SIG-M5 treated with dmso at 0.1 percent for 504 hours (cell line): Measurements from ENCODE around the gene GAB3.
A peak's percentile ranks its signal among the peaks of the same experiment; 100 is the strongest.
"Not testable (repeated sequence)": the region's sequence is repeated elsewhere in the genome, so short reads cannot be mapped to it uniquely, and the experiment has no call there.

Source experiments
- DNase-seq: peaks from one replicate; lab custom pipeline; 2025; ENCODE audit not compliant: unreplicated experiment; lab: John Stamatoyannopoulos, UW

GAB3 gene

DNA sequence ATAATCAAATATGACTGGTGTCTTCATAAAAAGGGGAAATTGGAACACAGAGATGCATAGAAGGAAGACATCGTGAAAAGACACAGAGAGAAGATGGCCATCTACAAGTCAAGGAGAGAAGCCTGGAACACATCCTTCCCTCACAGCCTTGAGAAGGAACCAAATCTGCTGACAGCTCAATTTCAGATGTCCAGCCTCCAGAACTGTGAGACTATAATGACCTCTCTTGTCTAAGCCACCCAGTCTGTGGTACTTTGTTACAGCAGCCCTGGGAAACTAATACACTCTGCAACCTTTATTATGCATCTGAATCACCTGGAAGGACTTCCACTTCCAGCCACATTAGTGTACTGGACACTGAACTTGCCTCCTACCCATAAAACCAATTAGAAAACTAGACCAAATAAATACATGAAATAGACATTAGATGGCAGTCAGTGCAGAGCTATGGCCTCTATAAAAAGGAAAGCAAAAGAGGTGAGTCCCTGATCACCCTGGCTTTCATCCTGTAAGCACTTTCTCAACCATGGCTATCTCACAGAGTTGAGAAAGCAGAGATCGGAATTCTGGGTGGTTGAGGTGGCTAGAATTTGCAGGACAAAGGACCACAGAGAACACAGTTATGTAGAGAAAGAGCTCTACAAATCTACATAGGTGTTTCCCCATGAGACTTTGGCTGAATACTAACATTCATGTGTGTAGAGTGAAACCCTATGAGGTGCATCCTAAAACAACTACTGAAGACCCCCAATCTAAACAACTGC is 25.7 kb downstream of the GAB3 start:
- DNase-seq, result no peak

DNA sequence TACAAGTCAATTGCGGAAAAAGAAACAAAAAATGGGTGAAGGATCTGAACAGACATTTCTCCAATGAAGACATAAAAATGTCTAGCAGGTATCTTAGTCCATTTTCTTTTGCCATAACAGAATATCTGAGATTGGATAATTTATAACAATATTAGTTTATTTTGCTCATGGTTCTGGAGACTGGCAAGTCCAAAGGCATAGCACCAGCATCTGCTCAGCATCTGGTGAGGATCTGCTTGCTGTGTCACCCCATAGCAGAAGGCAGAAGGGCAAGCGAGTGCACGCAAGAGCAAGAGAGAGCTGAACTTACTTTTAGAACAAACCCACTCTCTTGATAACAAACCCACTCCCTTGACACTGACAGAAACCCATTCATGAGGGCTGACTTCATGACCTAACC is 29.7 kb downstream of the GAB3 start:
- DNase-seq, result no peak

GRCh38 chrX:154720067-154720466 is 30.8 kb downstream of the GAB3 start:
- no peak for DNase-seq

DNA sequence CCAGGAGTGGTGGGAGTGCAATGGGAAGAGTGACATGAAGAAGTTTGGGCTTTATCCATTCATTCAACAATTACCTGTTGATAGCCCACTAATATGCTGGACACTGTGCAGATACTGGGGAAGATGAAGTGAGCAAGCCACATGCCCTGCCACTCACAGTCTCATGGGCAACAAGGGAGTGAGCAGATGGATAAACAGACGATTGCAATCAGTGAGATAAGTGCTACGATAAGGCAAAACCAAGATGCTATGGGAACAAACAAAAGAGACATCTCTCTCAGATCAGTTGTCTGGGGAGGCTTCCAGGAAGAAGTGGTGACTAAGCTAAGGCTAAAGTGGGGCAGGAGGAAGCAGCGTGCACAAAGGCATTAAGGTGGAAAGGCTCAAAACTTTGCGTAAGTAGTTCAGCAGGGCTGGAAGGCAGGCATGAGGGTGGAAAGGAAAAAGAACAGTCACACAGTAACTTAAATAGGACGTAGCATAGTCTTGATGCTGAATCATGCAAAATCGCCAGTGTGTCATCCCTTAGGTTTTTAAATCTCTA is 31.7 kb downstream of the GAB3 start:
- peak; percentile 86 for DNase-seq

- peak; percentile 76 for DNase-seq
Observed at GRCh38 chrX:154718616-154719015, 32.3 kb downstream of the GAB3 start.

DNA sequence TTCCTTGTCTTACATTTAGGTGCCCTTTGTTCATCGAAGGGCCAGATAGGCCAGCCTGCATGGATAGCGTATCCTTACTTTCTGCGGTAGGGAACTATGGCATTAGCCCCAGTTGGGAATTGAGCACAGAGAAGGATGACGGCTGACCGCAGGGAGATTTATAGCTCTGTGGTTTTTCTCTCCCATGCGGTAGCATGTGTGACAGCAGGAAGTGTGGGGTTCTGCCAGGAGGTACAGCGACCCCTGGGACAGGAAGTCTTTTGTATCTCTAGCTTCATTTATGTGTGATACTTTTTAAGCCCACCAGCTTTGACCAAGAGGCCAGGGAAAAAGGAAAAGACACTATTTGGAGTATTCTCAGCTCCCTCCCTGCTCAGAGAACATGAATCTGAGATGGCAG is 33.1 kb downstream of the GAB3 start:
- no peak for DNase-seq

DNA sequence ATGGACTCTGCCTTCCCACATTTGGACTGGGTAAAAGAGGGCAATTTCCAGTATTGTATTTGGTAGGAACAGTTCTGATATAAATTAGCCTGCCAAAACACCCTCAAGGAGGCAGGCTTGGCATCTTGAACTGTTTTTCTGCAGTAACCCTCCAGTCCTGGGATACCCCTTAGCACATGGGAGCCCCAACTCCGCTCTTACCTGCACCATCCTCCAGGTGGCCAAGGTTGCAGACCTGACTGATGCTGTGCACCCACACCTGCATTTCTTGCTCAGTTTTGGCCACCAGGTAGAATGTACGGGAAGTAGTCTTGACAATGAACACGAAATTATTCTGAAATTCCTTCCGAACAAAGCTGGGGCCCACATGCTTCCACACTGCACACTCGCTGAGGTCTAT is 35.1 kb downstream of the GAB3 start:
- no peak for DNase-seq

GRCh38 chrX:154714925-154715324 is 36.0 kb downstream of the GAB3 start:
- DNase-seq, result peak; percentile 19

DNA sequence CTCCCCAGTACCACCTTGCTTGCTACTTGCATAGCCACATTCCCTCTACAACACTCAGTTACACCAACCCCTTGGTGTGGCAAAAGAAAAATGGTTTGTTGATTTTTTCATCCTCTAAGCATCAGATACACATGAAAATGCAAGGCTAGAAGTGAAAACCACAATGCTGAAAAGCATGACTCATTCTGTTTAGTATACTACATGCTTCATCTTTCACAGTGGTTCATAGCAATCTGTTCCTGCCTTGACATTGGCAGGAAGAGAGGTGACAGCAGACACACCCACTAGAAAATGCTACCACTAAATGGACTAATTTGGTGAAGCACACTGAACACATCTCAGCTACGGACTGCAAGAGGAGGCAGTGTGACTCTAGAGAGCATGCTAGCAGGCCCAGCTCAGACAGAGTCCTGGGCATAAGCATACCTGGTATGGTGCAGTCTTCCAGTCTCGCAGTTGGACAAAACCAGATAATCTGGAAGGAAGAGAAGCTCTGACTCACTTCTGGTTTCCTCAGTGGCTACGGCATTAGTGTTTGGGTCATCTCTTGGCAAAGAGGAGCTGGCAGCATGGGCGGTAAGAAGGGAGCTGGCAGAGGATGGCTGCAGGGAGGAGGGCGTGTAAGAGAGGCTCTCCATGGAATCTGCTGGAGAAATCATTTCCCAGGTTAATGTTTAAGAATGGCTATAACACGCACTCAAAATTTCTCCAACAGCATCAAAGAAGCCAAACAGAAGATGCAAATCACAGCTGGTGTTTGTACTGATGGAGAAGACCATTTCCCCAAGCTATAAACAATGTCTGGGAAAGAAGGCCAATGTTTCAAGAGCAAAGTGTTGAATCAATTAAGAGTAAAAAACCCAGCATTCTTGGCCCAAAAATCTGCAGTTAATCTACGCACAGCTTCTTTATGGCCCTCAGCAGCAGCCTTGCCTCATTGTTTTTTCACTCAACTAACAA is 37.8 kb downstream of the GAB3 start:
- DNase-seq, result no peak

- no peak for DNase-seq
Observed at GRCh38 chrX:154711264-154711663, 39.6 kb downstream of the GAB3 start.

GRCh38 chrX:154710309-154710708 is 40.6 kb downstream of the GAB3 start:
- DNase-seq, result no peak

DNA sequence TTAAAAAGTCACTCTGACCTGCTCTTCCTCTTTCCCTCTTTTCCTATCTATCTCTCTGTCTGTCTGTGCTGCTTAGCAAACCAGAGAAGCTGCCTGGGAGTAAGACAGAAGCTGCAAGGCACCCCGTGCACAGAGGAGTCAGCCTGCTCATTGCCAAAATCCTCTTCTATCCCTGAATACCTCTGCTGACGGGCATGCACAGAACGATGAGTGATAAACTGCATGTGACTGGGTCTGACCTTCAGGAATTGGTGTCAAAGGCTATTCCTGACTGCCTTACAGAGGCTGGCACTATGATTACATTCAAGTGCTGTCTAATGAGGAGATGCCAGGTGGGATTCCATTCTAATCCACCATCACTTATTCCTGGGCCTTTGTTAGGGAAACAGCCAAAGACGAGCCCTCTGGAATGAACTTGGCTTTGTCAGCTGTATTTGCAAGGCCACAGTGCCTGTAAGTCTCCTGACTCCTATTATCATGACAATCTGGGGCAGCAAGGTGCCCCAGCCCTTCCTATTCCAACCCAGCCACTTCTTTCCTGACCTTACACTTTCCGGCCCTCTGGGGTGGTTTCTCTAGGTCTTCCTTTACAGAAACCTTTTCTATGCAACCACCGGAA is 52.1 kb downstream of the GAB3 start:
- no peak for DNase-seq

DNA sequence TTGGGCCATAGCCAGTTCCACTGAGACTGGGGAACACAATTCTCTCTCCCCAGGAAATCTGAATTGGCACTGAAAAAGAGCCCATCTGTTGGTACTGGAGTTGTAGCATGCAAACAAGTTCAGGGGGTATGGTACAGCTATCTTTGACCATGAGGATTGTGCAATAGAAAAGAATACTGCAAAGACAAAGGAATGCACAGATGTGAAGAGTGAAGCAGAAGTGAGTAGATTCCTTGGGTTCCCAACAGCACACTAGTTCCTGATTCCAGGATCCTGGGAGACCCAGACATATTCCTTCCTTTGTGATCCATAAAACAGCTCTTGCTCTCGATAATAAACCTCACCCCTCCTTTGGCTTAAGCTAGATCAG is 54.2 kb downstream of the GAB3 start:
- DNase-seq, result no peak

GRCh38 chrX:154695911-154696675 is 54.8 kb downstream of the GAB3 start:
- no peak for DNase-seq

DNA sequence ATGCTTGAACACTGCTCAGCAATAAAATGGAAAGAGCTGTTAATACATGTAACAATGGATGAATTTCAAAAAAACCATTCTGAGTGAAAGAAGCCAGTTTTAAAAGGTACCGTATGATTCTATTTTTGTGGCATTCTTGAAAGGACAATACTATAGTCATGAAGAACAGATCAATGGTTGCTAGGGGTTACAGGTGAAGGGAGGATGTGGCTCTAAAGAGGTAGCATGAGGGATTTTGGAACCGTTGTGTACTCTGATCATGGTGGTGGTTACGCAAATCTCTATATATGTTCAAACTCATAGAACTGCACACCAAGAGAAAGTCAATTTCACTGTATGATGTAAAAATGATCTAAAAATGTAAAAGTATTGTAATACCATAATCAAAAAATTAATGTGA is 57.5 kb downstream of the GAB3 start:
- DNase-seq, result no peak

DNA sequence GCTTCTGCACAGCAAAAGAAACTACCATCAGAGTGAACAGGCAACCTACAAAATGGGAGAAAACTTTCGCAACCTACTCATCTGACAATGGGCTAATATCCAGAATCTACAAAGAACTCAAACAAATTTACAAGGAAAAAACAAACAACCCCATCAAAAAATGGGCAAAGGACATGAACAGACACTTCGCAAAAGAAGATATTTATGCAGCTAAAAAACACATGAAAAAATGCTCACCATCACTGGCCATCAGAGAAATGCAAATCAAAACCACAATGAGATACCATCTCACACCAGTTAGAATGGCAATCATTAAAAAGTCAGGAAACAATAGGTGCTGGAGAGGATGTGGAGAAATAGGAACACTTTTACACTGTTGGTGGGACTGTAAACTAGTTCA is 60.4 kb downstream of the GAB3 start:
- DNase-seq, result not testable (repeated sequence)

GRCh38 chrX:154672084-154672483 is 78.8 kb downstream of the GAB3 start:
- not testable (repeated sequence) for DNase-seq

- not testable (repeated sequence) for DNase-seq
Observed at GRCh38 chrX:154670848-154671247, 80.0 kb downstream of the GAB3 start.

DNA sequence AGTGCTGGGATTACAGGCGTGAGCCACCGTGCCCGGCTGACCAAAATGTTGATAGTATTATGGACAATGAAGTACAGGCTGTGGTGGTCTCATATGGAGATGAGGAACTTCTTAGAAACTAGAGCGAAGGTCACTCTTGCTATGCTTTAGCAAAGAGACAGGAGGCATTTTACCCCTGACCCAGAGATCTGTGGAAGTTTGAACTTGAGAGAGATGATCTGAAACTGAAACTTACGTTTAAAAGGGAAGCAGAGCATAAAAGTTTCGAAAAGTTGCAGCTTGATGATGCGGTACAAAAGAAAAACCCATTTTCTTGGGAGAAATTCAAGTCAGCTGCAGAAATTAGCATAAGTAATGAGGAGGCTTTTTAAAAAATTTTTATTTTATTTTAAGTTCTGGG is 89.0 kb downstream of the GAB3 start:
- DNase-seq, result peak; percentile 3

DNA sequence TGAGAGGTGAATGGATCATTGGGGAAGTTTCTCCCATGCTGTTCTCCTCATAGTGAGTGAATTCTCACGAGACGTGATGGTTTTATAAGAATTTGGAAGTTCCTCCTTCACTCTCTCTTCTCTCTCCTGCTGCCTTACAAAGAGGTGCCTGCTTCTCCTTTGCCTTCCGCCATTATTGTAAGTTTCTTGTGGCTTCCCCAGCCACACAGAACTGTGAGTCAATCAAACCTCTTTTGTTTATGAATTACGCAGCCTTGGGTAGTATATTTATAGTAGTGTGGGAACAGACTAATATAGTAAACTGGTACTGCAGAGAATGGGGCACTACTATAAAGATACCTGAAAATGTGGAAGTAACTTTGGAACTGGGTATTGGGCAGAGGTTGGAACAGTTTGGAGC is 89.7 kb downstream of the GAB3 start:
- DNase-seq, result peak; percentile 20

DNA sequence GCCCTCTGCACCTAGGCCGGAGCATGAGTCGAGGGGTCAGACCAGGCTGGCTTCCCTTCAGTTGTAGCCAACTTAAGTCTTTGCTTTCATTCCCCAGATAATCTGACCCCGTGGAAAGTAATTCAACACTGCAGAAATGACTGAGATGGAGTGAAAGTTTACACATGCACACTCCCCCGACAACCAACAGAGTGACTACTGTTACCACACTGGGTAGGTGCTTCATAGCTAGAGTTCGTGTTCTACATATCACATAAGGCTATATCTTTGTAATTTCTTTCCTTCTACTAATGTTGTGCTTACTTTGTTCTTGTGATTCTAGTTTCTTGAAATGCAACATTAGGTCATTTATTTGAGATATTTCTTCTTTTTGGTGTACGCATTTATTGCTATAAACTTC is 90.3 kb downstream of the GAB3 start:
- DNase-seq, result no peak
